SKM-1 treated with dmso at 0.1 percent for 144 hours (cell line): ENCODE data around the gene ATP5PD.
A peak's percentile ranks its signal among the peaks of the same experiment; 100 is the strongest.

Experiments used
- DNase-seq: peaks from one replicate; lab custom pipeline; 2025; ENCODE audit not compliant: unreplicated experiment; lab: John Stamatoyannopoulos, UW

Gene ATP5PD

GRCh38 chr17:75046407-75047289 lies at the start of gene ATP5PD, which contains the start of gene KCTD2:
ATP5PD (minus strand) TSS chr17:75046969; CDS start chr17:75042650, 4,319 bp downstream.
KCTD2 (plus strand) TSS chr17:75047225; CDS start chr17:75047251, 26 bp downstream.
- DNase-seq, result peak; percentile 94

- peak; percentile 92 for DNase-seq
Measured at GRCh38 chr17:75096082-75096625, 49.4 kb upstream of the ATP5PD start.

DNA sequence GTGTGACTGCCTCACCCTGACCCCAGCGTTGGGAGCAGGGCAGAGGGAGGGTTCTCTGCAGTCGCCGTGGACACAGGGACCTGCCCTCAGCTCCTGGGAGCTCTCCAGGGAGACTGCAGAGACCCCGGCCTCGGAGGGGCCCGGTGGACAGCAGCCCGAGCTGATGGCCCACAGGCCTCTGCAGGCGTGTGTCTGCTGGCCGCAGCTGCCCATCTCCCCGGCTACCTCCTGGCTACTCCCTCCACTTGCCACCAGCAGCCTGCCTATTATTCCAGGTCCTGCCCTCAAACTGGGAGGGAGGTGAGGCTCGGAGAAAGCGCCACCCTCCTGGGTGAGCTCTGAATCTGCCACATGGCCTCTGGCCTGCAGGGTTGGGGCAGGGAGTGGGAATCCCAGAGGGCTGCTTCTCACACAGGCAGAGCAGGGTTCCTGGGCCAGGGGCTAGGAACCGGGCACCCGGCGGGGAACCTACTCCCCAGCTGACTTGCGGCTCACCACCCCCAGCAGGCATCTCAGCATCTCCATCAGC lies 48.2 kb upstream of the ATP5PD start:
- DNase-seq, result no peak

DNA sequence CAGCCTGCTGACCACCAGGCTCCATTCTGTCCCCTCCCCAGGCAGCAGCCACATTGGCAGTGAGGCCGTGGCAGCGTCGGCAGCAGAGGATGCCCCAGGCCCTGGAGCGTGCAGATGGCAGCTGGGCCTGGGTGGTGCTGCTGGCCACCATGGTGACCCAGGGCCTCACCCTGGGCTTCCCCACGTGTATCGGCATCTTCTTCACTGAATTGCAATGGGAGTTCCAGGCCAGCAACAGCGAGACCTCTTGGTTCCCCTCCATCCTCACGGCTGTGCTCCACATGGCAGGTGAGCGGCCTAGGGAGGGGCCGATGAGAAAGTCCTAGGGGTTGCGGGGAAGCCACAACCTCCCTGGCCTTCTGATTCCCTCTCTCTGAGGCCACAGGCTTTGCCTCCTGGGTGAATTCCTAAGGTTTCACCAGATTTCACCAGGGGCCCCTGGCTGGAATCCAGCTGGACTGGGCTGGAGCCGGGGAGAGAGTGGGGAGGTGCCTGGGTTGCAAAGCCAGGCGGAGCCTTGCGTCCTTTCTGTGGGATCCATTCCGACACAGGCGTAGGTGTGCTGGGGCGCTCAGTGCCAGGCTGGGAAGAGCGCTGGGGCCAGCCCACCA lies 46.9 kb upstream of the ATP5PD start:
- DNase-seq, result no peak

GRCh38 chr17:75091855-75092327 lies 45.1 kb upstream of the ATP5PD start:
- DNase-seq, result no peak

DNA sequence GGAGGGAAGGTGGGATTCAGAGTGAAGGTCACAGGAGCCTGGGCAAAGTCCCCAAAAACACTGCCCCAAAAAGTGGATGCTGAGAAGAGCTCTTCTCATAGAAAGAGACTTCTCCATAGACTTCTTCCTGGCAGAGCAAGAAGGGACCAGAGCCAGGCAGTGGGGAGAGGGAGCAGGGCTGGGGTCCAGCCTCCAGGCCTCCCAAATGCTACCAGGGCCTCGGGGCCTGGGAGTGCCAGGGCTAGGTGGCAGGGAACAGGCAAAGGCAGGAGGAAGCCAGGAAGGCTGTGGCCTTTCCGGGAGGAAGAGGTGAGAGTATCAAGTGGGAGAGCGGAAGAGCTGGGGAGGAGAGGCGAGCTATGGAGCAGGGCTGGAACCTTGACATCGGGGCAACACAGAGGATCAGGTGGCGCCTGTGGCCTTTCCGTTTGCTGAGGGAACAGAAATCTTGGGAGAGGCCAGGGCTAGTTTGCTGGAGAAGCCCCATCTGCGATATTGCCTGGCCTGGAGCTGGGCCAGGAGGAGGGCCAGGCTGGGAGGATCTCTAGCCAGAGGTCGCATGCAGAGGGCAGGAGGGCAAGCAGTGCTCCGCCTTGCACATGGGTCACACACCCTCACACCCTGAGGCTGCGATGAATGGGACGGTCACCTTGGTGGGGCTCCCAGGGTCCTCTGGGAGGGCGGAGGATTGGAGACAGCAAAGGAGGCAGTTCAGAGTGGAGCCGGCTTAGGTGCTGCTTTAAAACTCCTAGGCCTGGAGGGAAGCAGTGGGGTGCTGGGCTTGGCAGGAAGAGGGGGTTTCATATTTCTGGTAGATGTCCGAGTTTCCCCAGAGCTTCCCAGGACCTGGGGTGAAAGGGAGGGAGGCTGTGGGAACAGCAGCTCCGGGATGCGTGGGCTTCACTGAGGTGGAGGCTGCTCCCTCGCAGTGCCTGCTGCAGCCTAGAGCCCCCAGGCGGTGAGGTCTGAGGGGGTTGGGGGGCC lies 44.4 kb upstream of the ATP5PD start:
- no peak for DNase-seq

GRCh38 chr17:75088465-75089417 lies 42.0 kb upstream of the ATP5PD start:
- no peak for DNase-seq

- DNase-seq, result peak; percentile 67
Measured at GRCh38 chr17:75087558-75088453, 41.0 kb upstream of the ATP5PD start, which contains the start of gene SLC16A5. SLC16A5 (plus strand) TSS chr17:75087954; CDS start chr17:75093637, 5,683 bp downstream.

GRCh38 chr17:75087182-75087557 lies 40.4 kb upstream of the ATP5PD start:
- DNase-seq, result no peak

DNA sequence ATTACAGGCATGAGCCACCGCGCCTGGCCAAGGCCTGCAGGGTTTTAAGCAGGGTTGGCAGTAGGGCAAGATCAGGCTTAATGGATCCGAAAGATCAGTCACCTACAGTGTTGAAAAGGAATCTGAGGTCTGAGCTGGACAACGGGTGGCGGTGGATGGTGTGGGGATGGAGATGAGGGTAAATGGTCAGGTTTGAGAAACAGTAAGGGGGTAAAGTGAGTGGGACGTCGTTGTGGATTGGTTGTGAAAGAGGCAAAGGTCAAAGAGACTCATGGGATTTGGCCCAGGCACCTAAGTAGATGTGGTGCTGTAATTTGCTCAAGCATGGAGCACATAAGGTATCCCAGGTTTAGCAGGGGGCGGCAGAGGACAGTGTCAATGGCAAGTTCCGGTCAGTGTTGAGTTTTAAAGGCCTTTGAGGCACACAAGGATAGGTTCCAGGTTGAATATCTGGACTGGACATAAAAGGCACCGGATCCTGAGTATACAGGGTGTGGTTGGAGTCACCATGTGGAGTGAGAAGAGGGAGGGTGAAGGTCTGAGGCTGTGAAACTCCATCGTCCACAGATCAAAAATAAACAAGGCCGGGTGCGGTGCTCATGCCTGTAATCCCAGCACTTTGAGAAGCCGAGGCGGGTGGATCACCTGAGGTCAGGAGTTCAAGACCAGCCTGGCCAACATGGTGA lies 39.9 kb upstream of the ATP5PD start:
- no peak for DNase-seq

DNA sequence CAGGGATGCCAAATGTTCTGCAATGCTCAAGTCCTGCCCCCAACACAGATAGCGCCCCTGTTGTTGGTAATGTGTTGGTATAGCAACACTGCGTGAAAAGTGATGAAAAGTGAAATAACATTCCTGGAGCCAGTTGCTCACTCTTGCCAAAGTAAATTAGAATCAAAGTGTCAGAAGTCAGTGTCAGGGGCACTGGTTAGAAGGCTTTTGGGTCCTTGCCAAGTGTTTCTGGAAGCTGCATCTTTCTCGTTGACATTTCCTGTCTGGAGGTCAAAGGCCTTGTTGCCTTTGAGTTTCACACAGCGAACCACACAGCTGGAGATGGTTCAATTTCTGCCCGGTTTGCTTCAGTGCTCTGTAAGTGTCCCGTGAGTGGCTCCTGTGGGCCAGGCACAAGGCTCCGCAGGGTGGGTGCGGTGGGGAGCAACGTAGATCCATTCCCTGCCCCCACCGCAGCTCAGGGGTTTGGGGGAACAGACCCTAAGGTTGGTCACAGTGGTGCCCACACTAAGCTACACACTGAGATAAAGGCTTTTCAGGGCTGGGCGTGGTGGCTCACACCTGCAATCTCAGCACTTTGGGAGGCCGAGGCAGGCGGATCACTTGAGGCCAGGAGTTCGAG lies 37.4 kb upstream of the ATP5PD start:
- DNase-seq, result no peak

GRCh38 chr17:75082683-75083082 lies 35.9 kb upstream of the ATP5PD start:
- no peak for DNase-seq

GRCh38 chr17:75081611-75082540 lies 35.1 kb upstream of the ATP5PD start:
- no peak for DNase-seq

- DNase-seq, result no peak
Measured at GRCh38 chr17:75079023-75079373, 32.2 kb upstream of the ATP5PD start.

DNA sequence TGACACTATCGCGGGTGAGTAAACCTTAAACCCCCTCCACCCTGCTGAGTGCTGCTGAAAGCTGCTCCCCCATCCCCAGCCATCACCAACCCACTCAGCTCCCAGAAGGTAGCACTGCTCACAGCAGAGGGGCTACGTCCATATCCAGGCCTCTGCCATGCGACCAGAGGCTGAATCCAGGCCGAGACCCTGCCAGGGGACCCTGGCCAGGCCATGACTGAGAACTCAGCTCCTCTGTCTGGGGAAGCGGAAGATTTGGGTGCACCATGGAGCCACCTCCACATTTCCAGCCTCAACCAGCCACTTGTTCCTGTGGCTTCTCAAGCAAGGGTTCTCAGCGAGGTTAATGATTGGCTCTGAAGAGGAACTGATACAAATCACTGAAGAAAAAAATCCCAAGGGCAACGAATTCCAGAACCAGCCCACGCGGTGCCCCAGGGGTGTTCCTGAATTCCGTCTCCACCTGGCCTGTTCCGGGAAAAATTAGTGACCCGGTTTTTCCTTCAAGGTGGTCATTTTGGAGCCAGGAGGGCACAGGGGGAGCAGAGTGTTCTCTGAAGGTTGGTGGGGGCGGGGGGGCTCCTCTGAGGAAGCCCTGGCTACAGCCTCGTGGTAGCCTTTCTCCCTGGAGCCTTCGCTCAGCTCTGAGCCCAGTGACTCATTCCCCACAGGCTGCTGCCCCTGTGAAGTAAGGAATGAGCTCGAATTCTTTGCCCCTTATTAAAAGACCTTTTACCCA lies 31.7 kb upstream of the ATP5PD start:
- DNase-seq, result no peak
